Right atrium auricular region (tissue), 2 donors: ENCODE measurements around the gene GPBP1L1. TPM values are rescaled to one million over a fixed set of nuclear protein-coding genes. Genes with fewer than 3 reads are reported as not detected.
"Not testable (repeated sequence)": the region's sequence is repeated elsewhere in the genome, so short reads cannot be mapped to it uniquely, and the experiment has no call there.

Experiments
- DNase-seq: peaks from one replicate; pipeline ENCODE4 v3.0.0-alpha.2; 2019; ENCODE audit warnings: low spot score
- H3K27ac ChIP-seq, 2 donors: fragments of 200-600 bp; sonication (generic); 1 replicate in 1 of 2; 2 replicates in 1 of 2; pipeline ENCODE4 v1.5.1; 2016 to 2019
- H3K27me3 ChIP-seq, 2 donors: fragments of 200-600 bp; sonication (generic); one replicate each; pipeline versions ENCODE4 v1.5.1 to v1.6.0; 2017 to 2019
- H3K36me3 ChIP-seq: fragments of 200-600 bp; sonication (generic); one replicate; pipeline ENCODE4 v1.5.1; 2016
- H3K4me1 ChIP-seq, 2 donors: fragments of 200-600 bp; sonication (generic); one replicate each; pipeline versions ENCODE4 v1.5.1 to v1.6.0; 2017 to 2019
- H3K4me3 ChIP-seq, 2 donors: fragments of 200-600 bp; sonication (generic); 1 replicate in 1 of 2; 2 replicates in 1 of 2; pipeline ENCODE4 v1.5.1; 2017 to 2019; ENCODE audit warnings: mild to moderate bottlenecking in 1 of 2, moderate library complexity in 1 of 2
- H3K9me3 ChIP-seq, 2 donors: fragments of 200-600 bp; sonication (generic); one replicate each; pipeline ENCODE4 v1.5.1; 2019
- CTCF ChIP-seq, 2 donors: fragments of 200-600 bp; sonication (generic); IDR thresholded peaks; one replicate each; pipeline ENCODE4 v1.5.1; 2019; ENCODE audit warnings: antibody characterized with exemption in 2 of 2
- total RNA-seq, 2 donors: library from RNA; depleted of rRNA; stranded (reverse); fragments of >200 nt; gene quantifications; one replicate each; pipeline ENCODE4 v1.1.0, GENCODE V29; 2016

The GPBP1L1 gene
- total RNA-seq, 2 donors from 2014 or later: 77.3 to 106 TPM

- no peak overlapping the region for H3K27ac ChIP-seq
- no peak overlapping the region for H3K4me3 ChIP-seq
- peaks cover 9% of the 10 kb centered on the region for H3K36me3 ChIP-seq
- DNase-seq: no peak
- TF ChIP-seq CTCF (IDR thresholded peaks at IDR 0.05): no peak
- no peaks in the 10 kb centered on the region for H3K27me3 ChIP-seq
- no peaks in the 10 kb centered on the region for H3K4me1 ChIP-seq
- no peaks in the 10 kb centered on the region for H3K9me3 ChIP-seq
Observed at GRCh38 chr1:45704637-45705036, 18.3 kb upstream of the GPBP1L1 start.

DNA sequence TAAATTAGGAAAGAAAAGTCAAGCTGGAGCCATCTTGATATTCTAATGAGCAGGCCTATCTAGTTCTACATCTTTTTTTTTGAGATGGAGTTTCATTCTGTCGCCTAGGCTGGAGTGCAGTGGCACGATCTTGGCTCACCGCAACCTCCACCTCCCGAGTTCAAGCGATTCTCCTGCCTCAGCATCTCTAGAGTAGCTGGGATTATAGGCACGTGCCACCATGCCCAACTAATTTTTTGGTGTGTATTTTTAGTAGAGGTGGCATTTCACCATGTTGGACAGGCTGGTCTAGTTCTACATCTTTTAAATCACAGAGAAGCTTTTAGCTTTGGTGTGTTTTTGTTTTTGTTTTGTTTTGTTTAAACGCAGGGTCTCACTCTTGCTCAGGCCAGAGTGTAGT lies 8.5 kb upstream of the GPBP1L1 start:
- Histone ChIP-seq H3K27ac (no peak overlapping the region), H3K27me3 (no peaks in the 10 kb centered on the region), H3K4me3 (no peak overlapping the region), H3K4me1 (peaks cover 0 to 2% of the 10 kb centered on the region in 2 donors), H3K36me3 (peaks cover 13% of the 10 kb centered on the region), H3K9me3 (no peaks in the 10 kb centered on the region)
- no peak for TF ChIP-seq CTCF (IDR thresholded peaks at IDR 0.05)
- no peak for DNase-seq

DNA sequence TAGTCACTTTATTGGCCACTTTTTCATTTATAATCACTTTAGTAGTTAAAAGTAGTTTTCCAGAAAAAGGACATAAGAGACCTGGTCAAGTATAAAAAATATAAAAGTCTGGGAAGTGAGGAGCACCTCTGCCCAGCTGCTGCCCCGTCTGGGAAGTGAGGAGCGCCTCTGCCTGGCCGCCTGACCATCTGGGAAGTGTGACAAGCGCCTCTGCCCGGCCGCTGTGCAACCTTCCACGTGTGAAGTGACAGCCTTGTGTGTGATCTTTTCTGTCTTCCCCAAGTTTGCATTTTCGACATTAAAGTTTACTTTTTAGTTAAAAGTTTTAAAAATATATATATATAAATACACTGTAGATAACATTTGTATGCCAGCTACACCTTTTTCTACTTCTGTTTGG lies 7.5 kb upstream of the GPBP1L1 start:
- not testable (repeated sequence) for DNase-seq, H3K4me3 ChIP-seq, H3K9me3 ChIP-seq, H3K27ac ChIP-seq, H3K27me3 ChIP-seq
- Histone ChIP-seq H3K4me1 (peaks cover 0 to 12% of the 10 kb centered on the region in 2 donors), H3K36me3 (peaks cover 13% of the 10 kb centered on the region)

GRCh38 chr1:45687754-45688740 lies 1.7 kb upstream of the GPBP1L1 start, which contains the start of gene TMEM69:
TMEM69 (plus strand) TSS chr1:45688181; CDS start chr1:45691069, 2,888 bp downstream.
- peaks cover 0 to 31% of the 10 kb centered on the region in 2 donors for H3K4me1 ChIP-seq
- H3K27me3 ChIP-seq: no peaks in the 10 kb centered on the region
- DNase-seq: peak; percentile 78

GRCh38 chr1:45687014-45687753 lies 851 bp upstream of the GPBP1L1 start:
- Histone ChIP-seq H3K27ac (peak overlapping the region; percentile 98 to 99), H3K4me1 (peaks cover 0 to 39% of the 10 kb centered on the region in 2 donors), H3K36me3 (no peaks in the 10 kb centered on the region), H3K4me3 (peak overlapping the region; percentile 88 to 97), H3K27me3 (no peaks in the 10 kb centered on the region), H3K9me3 (no peaks in the 10 kb centered on the region)
- TF ChIP-seq CTCF (IDR thresholded peaks at IDR 0.05): no peak
- DNase-seq: peak; percentile 98

More at GRCh38 chr1:45687754-45688740, 1.7 kb upstream of the GPBP1L1 start, which contains the start of gene TMEM69:
- peak in 1 of 2 donors; percentile 28 for TF ChIP-seq CTCF (IDR thresholded peaks at IDR 0.05)
- H3K27ac ChIP-seq: peak within 1 kb of the TSS; percentile 98 to 99
- H3K9me3 ChIP-seq: no peaks in the 10 kb centered on the region
- no peaks in the 10 kb centered on the region for H3K36me3 ChIP-seq
- H3K4me3 ChIP-seq: peak within 1 kb of the TSS; percentile 88 to 97

- Histone ChIP-seq H3K4me1 (peaks cover 0 to 46% of the 10 kb centered on the region in 2 donors), H3K27me3 (no peaks in the 10 kb centered on the region), H3K9me3 (no peaks in the 10 kb centered on the region), H3K27ac (peak overlapping the region; percentile 98 to 99), H3K36me3 (no peaks in the 10 kb centered on the region), H3K4me3 (peak overlapping the region; percentile 88 to 97)
- no peak for TF ChIP-seq CTCF (IDR thresholded peaks at IDR 0.05)
- DNase-seq: peak; percentile 66
Observed at GRCh38 chr1:45686015-45686287, 382 bp downstream of the GPBP1L1 start.
